NCI-H1105 (cell line): ENCODE measurements around the gene IGFN1.

Source experiments
- DNase-seq: peaks from one replicate; lab custom pipeline; 2025; lab: John Stamatoyannopoulos, UW

Gene IGFN1

DNA sequence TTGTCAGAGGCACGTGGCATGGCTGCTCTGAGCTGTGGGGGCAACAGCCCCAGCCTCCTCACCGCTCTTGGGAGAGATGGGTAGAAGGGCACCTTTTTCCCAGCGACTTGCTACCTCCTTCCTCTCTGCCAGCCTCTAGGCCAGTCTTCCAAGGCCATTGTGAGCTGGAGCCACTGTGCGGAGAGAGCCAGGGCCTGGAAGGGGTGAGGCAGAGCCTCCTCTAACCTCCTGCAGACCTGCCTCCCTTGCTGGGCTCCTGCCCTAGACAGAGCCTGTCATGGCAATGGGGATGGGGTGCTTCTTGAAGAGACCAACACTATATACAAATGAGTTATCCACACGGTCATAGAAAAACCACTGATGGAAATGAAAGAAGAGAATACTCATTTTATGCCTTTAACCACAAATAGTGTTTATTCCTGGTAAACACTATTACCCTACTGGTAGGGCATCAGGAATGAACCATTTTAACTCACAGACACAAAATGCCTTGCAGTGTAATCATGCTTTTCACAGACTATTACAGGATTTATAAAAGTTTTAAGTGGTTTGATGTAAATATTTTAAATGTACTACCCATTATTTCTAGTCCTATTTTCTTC lies 5.0 kb upstream of the IGFN1 start:
- no peak for DNase-seq

DNA sequence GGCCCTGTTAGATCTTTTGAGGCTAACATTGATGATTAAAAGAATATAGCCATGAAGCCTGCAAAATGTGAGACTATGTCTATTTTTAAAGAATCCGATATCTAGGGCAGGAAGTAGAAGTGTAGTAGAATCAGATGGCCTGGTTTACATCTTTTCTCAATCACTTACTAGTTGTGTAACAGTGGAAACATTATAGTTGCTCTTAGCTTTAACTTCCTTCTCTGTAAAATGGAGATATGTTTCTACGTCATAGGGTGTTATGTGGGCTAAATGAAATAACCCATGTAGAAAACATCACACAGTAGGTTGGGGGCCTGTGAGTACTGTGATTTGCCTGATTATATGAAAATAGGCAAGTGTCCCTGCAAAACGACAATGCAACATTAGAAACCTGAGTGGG lies 4.4 kb upstream of the IGFN1 start:
- no peak for DNase-seq

DNA sequence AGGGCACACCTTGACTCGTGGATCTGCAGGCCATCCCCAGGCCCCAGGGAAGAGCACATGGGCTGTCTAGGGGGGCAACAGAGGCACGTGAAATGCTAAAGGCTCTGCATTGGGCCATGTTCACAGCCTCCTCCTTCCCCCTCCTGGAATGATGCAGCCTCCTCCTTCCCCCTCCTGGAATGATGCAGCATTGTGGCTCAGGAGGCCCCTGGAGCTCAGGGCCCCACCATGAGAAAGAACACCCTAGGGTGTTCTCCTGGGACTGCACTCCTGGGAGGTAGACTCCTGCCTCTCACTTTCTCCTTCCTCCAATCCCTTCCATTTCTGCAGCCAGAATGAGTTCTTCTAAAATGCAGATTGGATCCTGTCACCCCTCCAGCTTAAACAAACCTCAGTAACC lies 1.5 kb upstream of the IGFN1 start:
- DNase-seq: no peak

DNA sequence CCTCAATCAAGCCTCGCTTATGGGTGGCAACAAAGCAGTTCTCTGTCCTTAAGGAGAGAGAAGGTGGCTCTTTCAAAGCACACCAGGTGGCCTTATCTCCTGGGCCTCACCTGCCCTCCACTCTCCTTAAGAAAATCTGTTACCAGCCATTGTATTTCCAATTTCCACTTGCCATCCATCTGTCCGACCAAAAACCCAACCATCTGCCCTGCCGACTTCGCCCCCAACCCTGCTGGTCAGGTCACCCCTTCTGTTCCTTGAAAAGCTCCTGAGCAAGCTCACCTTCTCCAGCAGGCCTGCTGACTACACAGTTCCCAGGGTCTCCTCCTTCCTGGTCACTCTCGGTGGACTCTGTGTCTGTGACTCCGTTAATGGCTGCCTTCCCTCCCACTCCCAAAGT lies 619 bp upstream of the IGFN1 start:
- no peak for DNase-seq

DNA sequence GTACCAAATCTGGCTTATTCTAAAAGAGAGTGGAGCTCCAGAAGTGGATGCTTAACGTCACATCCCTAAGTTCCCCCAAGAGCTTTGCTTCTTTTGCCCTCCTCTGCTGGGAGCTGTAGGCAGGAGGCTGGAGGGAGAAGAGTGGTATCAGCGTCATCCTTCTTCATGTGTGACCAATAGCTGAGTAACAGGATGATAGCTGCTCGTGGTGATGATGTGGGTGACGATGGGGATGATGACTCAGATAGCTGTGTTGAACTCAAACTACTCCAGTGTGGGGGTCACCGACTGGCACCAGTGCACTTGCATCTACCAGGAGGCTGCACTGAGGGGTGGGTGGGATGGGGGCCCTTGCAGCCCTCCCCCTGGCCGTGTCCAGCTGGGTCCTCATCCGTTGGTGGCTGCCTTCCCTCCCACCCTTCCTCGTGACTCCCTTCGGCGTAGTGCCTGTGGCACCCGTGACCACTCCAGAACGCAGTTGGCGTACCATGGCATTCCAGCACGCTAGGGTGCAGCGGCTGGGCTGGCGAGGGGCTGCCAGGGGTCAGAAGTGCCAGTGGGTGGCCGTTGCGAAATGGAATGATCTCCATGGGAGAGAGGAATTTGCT lies 1.1 kb downstream of the IGFN1 start:
- no peak for DNase-seq

DNA sequence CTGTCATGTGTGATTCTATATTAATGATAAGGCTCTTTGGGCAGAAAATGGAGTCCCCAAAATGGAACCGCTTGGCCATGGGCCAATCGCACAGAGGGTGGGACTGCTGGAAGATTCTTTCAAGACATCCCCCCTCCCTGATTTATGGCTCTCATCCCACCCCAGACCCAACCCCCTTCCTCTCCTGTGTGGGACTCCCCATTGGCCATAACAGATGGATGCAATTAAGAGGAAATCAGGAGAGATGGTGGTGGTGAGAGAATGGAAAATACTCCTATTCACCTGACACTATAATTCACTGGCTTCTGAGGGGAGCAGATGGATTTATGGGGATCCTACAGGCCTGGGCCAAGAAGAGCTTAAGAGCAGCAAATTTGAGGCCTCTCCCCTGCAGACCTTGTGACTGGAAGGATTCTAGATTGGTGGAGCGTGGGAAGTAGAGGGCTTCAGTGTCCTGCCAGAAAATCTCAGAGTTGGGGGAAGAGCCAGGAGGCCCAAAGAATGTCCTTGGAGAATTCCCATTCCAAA lies 1.7 kb downstream of the IGFN1 start:
- DNase-seq: no peak

DNA sequence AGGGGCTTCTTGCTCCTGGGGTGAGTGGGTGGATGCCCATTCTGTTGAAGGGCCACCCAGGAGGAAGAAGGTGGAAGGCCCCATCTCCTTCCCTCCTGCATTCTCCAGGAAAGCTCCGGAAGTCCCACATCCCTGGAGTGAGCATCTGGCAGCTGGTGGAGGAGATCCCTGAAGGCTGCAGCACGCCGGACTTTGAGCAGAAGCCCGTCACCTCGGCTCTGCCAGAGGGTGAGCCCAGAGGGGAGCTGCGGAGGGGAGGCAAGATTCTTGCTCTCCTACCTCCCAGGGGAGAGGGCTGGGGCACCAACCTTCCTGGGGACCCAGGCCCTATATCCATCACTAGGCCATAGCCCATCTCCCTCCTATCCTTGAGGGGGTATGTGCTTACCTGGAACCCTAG lies 3.4 kb downstream of the IGFN1 start:
- no peak for DNase-seq

DNA sequence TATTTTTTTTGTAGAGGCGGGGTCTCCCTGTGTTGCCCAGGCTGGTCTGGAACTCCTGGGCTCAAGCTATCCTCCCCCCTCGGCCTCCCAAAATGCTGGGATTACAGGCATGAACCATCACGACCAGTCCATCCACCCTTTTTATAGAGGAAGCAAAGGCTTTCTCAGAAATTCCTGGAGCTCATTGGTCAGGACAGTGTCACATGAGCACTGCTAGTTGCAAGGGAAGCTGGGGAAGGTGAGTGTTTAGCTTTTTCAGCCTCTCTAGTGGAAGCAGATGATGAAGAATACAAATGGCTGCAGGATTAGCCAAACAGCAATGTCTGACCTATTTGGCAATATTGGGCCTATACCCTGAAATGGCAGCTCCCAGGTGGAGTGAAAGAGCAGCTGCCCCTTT lies 8.0 kb downstream of the IGFN1 start:
- DNase-seq: no peak

DNA sequence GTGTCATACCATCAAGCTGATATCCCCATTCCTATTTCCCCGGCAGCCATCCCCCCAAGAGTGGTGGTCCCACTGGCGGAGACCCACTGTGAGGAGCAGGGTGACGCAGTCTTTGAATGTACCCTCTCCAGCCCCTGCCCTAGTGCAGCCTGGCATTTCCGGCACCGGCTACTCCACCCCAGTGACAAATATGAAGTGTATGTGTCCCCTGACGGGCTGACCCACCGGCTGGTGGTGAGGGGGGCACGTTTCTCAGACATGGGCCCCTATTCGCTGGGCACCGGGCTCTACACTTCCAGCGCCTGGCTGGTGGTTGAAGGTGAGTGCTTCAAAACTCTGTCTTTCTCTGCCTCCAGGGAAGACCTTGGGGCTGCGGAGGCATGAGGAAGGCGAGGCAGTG lies 14.4 kb downstream of the IGFN1 start:
- no peak for DNase-seq

DNA sequence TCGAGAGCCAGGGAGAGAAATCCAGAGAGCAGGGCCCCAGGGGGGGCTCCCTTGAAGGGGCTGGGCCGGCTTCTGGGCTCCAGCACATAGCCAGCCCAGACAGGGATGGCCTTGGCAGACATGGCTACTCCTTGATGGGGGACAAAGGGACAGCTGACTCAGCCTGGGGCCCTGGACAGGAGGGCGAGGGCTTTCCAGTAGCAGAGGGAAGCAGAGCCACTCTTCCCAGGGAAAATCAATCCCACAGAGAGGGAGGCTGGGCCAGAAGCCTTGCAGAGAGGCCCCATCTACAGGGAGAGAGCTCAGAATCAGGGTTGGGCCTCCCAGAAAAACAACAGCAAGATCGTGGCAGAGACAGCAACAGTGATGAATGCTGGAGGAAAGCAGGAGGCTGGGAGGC lies 15.6 kb downstream of the IGFN1 start:
- no peak for DNase-seq

DNA sequence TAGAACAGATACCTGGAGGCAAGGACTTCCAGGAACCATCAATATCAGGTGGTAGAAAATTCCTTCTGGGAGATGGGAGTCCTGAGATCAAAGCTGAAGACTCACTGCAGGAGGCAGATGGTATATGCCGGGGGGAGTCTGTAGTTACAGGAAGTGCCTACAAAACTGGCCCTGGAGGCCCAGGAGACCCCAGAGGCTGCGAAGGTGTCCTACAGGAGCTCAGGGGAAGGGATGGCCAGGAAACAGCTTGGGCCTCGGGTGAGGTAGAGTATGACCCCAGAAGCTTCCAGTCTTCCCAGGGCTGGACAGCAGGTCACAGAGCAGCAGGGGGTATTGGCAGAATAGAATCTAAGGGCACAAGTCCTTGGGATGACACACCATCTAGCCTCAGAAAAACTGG lies 16.4 kb downstream of the IGFN1 start:
- no peak for DNase-seq

DNA sequence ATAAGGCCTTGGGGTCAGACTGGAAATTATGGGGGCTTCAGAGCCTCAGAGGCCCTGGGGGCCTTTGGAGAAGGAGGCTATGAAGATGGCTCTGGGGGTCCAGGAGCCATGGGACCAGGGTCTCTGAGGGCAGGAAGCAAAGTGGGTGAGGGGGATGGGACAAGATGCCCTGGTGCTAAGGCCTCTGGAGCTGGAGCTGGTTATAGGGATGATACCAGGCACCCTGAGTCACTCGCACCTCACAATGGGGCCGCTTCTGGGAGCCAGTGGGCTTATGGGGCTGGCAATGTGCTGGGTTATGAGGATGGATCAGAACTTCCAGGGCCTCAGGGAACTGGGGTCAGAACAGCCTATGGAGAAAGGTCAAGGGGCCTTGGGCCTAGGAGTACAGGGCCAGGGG lies 17.6 kb downstream of the IGFN1 start:
- DNase-seq: no peak

DNA sequence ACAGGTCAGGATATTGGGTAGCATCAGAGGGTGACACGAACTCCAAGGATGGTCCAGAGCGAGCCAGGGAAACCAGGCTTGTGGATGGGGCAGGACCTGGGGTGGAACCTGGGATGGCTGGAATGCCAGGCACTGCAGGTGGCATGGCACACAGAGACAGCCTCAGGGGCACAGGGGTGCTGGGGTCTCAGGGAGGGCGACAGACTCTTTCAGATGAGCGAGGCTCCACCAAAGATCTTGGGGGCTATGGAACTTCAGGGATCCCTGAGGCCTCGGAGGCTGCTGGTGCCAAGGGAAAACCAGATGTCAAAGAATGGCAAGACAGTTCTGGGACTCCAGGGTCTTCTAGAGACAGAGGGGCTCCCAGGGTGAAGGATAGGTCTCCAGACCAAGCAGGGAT lies 21.4 kb downstream of the IGFN1 start:
- DNase-seq: no peak

DNA sequence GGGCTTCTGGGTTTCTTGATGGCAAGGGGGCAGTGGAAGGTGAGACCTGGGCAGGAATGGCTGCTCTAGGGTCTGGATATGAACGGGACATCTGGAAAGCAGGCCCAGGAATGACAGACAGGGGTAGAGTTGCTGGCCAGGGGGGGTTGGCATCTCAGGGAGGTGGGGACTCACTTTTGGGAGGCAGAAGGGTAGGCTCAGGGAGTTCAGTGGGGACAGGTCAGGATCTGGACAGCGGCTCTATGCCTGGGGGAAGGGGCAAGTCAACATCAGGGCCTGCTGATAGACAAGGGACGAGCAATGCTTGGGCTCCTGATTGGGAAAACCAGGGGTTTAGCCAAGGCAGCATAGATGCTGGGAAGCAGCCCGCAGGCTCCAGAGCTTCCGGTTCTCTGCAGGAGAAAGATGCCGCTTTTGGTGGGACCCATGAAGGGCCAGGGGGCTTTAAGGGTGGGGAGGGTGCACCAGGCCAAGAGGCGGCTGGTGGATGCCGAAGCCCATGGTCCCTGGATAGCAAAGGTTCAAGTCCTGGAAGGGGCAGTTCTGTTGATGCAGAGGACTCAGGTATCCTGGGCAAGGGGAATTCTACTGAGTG lies 21.9 kb downstream of the IGFN1 start:
- no peak for DNase-seq

DNA sequence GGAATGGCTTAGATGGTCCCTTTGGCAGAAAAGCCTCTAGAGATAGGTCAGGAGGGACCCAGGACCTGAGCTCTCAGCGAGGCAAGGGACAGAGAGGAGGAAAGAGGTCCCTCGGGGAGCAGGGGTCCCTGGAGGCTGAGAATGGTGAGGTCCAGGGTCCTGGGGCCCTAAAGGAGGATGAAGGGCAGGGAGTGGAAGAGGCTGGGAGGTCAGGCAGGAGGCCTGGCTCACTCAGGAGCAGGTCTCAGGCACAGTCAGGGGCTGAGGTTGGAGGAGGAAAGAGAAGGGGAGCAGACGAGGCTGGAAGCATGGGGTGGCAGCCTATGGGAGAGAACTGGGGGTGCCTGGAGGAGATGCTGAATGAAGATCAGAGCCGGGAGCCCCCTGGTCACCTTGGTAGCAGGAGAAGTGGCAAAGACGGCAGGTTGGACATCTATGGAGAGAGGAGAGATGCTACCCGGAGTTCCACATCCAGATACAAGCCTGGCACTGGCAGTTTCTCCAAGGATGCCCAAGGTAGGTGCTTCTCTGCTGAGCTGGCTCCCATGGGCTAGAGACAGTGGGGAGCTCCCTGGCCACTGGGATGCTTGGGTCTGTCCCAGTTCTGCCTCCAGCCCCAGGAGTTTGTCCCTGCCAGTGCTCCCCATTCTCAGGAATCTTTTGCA lies 22.6 kb downstream of the IGFN1 start:
- DNase-seq: no peak

DNA sequence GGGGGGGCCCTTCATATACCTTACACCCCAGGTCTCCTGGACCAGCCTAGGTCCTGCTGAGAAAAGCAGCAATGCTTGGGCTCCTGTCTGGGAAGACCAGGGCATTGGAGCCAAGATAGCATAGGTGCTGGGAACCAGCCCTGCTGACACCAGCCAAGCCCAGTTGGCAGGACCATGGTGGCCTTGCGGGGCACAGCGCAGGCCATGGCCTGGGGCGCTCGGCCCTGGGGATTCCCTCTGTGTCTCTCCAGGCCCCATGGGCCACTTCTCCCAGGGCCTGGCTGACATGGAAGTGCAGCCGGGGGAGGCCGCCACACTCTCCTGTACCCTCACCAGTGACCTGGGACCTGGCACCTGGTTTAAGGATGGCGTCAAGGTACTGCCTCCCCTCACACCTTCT lies 23.3 kb downstream of the IGFN1 start:
- no peak for DNase-seq

DNA sequence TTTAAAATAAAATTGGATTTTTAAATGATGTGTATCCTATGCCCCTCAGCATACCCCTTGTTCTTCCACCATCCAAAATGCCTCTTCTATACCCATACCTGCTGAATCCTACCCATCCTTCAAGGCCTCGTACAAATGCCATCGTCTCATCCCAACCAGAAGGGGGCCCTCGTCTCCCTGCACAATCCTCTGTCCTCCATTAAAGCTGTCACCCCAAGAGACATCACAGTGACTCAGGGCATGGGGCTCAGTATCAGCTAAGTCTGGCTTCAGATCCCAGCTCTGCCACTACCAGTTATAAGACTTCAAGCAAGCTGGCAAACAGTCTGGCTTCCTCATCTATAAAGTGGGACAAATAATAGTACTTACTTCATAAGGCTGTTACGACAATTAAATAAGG lies 23.8 kb downstream of the IGFN1 start:
- no peak for DNase-seq

DNA sequence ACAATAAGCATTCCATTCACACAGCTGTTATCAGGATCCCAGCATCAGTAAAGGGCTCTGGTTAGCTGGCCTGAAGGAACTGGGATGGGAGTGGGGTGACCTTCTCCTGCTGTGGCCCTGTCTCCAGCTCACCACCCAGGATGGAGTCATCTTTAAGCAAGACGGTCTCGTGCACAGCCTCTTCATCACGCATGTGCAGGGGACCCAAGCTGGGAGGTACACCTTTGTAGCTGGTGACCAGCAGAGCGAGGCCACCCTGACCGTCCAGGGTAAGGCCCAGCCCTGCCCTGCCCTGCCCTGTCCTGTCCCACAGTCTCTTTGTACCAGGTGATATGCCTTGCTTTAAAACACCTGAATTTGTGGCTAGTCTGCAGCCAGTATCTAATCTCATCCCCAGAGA lies 24.3 kb downstream of the IGFN1 start:
- DNase-seq: no peak

DNA sequence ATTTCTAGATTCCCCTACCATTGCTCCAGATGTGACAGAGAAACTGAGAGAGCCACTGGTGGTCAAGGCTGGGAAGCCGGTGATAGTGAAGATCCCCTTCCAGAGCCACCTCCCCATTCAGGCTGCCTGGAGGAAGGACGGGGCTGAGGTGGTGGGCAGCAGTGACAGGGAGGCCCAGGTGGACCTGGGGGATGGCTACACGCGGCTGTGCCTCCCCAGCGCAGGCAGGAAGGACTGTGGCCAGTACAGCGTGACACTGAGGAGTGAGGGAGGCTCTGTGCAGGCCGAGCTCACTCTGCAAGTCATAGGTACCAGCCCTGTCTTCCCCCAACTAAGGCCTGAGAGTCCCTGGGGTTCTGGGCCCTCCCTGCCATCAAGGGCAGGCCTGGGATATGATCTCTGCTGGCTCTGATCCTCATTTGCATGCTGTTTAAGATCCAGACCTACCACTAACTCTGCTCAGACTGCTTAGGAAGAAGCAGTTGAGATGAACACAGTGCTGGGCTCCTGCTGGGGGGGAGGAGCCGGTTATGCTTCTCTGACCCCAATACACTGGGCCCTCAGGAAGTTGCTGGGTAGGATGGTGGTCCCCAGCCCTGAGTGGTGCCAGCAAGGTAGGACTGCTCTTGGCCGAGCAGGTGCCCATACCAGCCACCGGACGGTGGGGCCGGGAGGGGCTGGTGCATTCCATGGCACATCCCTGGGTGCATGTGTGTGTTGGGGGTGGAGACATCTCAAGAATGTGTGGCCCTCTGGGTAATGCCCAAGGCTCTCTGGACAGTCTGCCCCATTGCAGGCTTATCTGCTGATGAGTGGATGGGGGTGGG lies 25.1 kb downstream of the IGFN1 start:
- DNase-seq: no peak

DNA sequence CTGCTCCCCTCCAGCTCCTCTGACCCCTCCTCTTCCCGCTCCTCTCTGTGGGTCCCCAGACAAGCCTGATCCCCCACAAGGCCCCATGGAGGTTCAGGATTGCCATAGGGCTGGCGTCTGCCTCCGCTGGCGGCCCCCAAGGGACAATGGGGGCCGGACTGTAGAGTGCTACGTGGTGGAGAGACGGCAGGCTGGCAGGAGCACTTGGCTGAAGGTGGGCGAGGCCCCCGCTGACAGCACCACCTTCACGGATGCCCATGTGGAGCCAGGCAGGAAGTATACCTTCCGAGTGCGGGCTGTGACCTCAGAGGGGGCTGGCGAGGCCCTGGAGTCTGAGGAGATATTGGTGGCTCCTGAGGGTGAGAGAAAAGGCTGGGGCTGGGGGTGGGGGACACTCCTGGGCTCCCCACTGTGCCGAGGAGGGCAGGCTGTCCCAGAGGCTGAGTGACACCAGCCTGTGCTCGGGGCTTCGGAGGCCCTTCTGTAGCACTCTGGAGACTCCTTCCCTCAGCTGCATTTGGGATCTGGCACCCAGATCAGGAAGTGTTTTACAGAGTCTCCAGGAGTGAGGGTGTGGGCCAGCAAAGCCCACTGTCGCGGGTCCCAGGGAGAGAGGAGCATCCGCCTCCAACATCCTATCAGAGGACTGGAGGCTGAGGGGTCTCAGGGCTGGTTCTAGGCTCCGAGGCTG lies 25.9 kb downstream of the IGFN1 start:
- DNase-seq: no peak

DNA sequence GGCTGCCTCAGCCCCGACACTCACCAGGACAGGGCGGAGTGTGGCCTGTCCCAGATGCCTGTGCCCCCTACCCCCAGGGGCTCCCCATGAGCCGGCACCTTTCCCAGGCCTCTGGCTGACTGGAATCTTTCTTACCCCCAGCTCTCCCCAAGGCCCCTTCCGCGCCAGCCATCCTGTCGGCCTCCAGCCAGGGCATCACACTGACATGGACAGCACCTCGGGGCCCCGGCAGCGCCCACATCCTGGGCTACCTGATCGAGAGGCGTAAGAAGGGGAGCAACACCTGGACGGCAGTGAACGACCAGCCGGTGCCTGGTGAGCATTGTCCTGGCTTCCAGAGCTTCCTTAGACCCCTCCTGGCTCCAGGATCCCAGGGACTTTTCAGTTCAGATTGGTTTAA lies 26.5 kb downstream of the IGFN1 start:
- no peak for DNase-seq

DNA sequence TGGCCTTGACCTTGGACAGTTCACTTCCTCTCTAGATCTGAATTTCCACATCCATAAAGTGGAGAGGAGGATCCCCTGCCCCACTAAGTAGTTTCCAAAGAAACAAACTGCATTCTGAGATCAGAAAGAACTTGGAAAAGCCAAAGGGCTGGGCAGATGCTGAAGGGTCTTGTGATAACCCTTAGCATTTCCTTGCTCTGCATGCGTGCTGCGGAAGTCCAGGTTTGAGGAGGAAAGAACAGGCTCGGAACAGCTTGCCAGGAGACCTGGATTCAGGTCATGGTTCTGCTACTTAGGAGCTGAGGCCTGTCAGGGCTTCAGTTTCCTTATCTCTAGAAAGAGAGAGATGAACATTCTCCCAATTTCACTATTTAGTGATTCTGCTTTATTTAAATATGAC lies 27.2 kb downstream of the IGFN1 start:
- DNase-seq: no peak
